ENCODE results near the gene DDX50. TPM values are rescaled to one million over a fixed set of nuclear protein-coding genes. Genes with fewer than 3 reads are reported as not detected.

Gene DDX50
- total RNA-seq = 54.8 and 83.3 TPM in 2 replicates

GRCh38 chr10:68901105-68901927 lies at the start of gene DDX50:
DDX50 (plus strand) TSS chr10:68901315; CDS start chr10:68901385, 70 bp downstream.

GRCh38 chr10:68955832-68956532 lies 54.9 kb downstream of the DDX50 start, which contains the start of gene DDX21:
DDX21 (plus strand) TSS chr10:68956170; CDS start chr10:68956226, 56 bp downstream.

DNA sequence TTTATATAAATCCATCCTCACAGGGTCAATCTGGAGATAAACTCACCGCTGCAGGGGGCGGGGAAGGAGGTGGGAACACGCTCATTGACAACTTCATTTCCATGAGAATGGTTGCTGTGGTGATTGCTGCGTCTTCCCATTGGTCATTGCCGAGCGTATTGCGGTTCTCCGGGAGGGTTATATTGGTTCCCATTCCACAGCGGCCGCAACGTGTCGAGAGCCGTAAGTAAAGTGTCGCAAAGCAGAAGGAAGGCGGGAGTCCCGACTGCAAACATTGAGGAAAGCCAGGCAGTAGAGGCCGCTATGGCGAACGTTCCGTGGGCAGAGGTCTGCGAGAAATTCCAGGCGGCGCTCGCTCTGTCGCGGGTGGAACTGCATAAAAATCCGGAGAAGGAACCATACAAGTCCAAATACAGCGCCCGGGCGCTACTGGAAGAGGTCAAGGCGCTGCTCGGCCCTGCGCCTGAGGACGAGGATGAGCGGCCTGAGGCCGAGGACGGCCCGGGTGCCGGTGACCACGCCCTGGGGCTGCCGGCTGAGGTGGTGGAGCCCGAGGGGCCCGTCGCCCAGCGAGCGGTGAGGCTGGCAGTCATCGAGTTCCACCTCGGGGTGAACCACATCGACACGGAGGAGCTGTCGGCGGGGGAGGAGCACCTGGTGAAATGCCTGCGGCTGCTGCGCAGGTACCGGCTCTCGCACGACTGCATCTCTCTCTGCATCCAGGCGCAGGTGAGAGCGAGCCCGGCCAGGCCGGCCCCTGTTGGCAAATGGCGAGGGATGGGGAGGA lies 87.6 kb downstream of the DDX50 start, which contains the start of gene KIFBP:
TSS of gene KIFBP (plus strand) at position 274 of the 787 bp plus-strand sequence. CDS start at position 304, 30 bp downstream.

Other genes with a start within 250 kb of the DDX50 start
- 19.6 and 32.4 TPM in 2 replicates for gene CCAR1, start 180.1 kb upstream of the DDX50 start, total RNA-seq
- not detected in 2 replicates for gene STOX1, start 73.8 kb upstream of the DDX50 start, total RNA-seq
- gene DDX21, start 54.9 kb downstream of the DDX50 start, total RNA-seq = 45.6 and 59.4 TPM in 2 replicates
- gene KIFBP, start 87.5 kb downstream of the DDX50 start, total RNA-seq = 48.4 and 56.2 TPM in 2 replicates
- 756 and 876 TPM in 2 replicates for gene SRGN, start 186.8 kb downstream of the DDX50 start, total RNA-seq
- 10.4 and 21.1 TPM in 2 replicates for gene VPS26A, start 222.9 kb downstream of the DDX50 start, total RNA-seq